GM18909 (cell line): Measurements from ENCODE around the gene SLC25A52.
"Not testable (repeated sequence)": the region's sequence is repeated elsewhere in the genome, so short reads cannot be mapped to it uniquely, and the experiment has no call there.

Experiments
- ATAC-seq: cut with Tn5 transposase; IDR thresholded peaks from one replicate; pipeline ENCODE4 v1.9.1; 2021; ENCODE audit warnings: mild to moderate bottlenecking; ENCODE audit not compliant: unreplicated experiment, poor library complexity

SLC25A52 gene

GRCh38 chr18:31743600-31743999 lies 17.1 kb downstream of the SLC25A52 start:
- not testable (repeated sequence) for ATAC-seq

- ATAC-seq, result no peak
Measured at GRCh38 chr18:31741097-31741735, 19.5 kb downstream of the SLC25A52 start.

GRCh38 chr18:31740180-31740579 lies 20.5 kb downstream of the SLC25A52 start:
- ATAC-seq, result no peak

DNA sequence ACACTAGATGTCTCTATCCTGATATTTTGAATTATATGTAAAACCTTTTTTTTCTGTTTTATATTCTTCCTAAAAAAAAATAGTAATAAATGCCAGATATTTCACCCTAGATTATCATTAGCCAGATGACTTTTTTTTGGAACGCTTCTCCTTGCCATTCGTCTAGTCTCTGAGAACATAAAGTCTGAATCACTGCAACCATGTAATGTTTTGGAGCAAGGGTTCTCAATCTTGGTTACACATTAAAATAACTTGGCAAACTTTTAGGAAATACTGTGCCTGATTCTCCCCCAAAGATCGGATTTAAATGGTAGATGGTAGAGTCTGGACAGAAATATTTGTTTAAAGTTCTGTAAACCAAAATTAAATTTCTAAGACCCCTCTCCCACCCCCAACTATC lies 21.0 kb downstream of the SLC25A52 start:
- no peak for ATAC-seq

GRCh38 chr18:31738460-31739407 lies 21.9 kb downstream of the SLC25A52 start:
- ATAC-seq, result no peak

DNA sequence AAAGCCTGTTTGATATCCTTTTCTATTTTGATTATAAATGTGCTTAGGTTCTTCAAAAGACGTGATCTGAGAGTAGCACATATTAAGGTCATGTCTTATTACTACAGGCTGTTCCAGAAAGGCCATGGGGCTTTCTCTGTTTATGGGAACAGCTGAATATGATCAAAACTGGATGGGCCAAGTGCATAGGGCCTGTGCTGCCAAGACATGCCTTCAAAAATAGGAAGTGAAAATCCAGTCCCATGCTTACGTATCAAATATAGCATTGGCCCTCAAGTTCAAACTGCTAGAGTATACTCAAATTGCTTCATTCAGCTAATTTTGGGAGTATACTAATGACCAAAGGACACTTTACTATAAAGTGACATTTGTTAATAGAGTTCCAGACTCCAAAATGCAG lies 24.1 kb downstream of the SLC25A52 start:
- ATAC-seq, result peak; percentile 82

- no peak for ATAC-seq
Measured at GRCh38 chr18:31731628-31732027, 29.1 kb downstream of the SLC25A52 start.

DNA sequence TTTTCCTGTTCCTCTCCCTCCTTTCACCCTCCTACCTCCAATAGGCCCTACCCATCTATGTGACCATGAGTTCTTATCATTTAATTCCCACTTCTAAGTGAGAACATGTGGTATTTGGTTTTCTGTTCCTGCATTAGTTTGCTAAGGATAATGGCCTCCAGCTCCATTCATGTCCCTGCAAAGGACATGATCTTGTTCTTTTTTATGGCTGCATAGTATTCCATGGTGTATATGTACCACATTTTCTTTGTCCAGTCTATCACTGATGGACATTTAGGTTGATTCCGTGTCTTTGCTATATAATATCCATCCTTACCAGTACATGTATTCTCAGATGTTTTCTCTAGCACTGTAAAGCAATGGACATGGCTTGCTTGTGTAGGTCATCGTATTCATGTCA lies 31.5 kb downstream of the SLC25A52 start:
- not testable (repeated sequence) for ATAC-seq

GRCh38 chr18:31723990-31724711 lies 36.5 kb downstream of the SLC25A52 start:
- no peak for ATAC-seq

- ATAC-seq, result no peak
Measured at GRCh38 chr18:31723639-31723989, 37.1 kb downstream of the SLC25A52 start.

GRCh38 chr18:31722369-31722957 lies 38.2 kb downstream of the SLC25A52 start:
- ATAC-seq, result peak; percentile 92

- ATAC-seq, result no peak
Measured at GRCh38 chr18:31721601-31722000, 39.1 kb downstream of the SLC25A52 start.

GRCh38 chr18:31720867-31721266 lies 39.8 kb downstream of the SLC25A52 start:
- ATAC-seq, result no peak

- ATAC-seq, result no peak
Measured at GRCh38 chr18:31719363-31720006, 41.2 kb downstream of the SLC25A52 start.

GRCh38 chr18:31718386-31718785 lies 42.3 kb downstream of the SLC25A52 start:
- ATAC-seq, result no peak

- no peak for ATAC-seq
Measured at GRCh38 chr18:31716362-31716761, 44.3 kb downstream of the SLC25A52 start.

GRCh38 chr18:31711365-31712172 lies 49.1 kb downstream of the SLC25A52 start:
- no peak for ATAC-seq

GRCh38 chr18:31710826-31711225 lies 49.9 kb downstream of the SLC25A52 start:
- no peak for ATAC-seq
